NCI-H2171 (cell line): Measurements from ENCODE around the gene NCOA4.
"Not testable (repeated sequence)": the region's sequence is repeated elsewhere in the genome, so short reads cannot be mapped to it uniquely, and the experiment has no call there.

Source experiments
- DNase-seq: peaks from one replicate; lab custom pipeline; 2025; lab: John Stamatoyannopoulos, UW

Gene NCOA4

DNA sequence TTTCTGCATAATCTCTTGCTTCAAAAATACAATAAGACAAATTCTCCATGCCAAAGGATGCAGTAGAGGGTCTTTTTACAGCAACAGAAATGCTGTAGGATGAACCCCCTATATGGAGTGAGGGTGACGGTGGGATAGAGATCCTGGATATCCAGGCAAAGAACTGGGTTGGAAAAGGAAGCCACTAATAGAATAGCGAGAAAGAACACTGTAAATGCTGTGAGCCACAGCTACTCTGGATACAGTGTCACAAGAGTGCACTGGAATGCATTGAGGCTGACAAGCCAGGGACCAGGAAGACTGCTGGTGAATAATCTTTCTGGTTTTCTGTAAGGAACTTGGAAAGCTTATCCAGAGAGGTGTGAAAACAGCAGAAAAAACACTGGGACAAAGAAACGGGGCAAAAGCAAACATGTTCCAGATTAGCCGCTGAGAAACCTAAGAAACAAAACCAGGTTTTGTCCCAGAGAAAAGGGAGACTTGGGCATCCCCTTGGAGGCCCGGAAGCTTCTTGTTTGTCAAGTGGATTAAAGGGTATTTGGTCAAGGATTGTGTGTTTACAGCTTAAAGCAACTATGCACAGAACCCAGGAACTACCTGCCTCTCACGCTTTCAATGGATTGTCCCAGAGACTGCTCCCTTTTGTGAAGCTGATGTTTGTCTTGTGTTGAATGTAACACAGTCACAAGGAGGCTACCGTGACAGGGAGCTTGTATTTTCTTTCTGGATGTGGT, 21.8 kb upstream of the NCOA4 start:
- no peak for DNase-seq

- DNase-seq: no peak
These were observed 20.7 kb upstream of the NCOA4 start for GRCh38 chr10:46050941-46051623.

- DNase-seq: not testable (repeated sequence)
These were observed 19.0 kb upstream of the NCOA4 start for GRCh38 chr10:46049497-46049831.

- peak; percentile 19 for DNase-seq
These were observed 17.7 kb upstream of the NCOA4 start for GRCh38 chr10:46048152-46048551.

- DNase-seq: no peak
These were observed 15.8 kb upstream of the NCOA4 start, which contains the start of gene MSMB for GRCh38 chr10:46046261-46046660. Gene MSMB, minus strand, starts transcription at chr10:46046269. Its CDS starts 32 bp downstream, at chr10:46046237.

GRCh38 chr10:46042527-46042926, 12.1 kb upstream of the NCOA4 start:
- peak; percentile 39 for DNase-seq

- no peak for DNase-seq
These were observed 9.6 kb upstream of the NCOA4 start for GRCh38 chr10:46040004-46040403.

DNA sequence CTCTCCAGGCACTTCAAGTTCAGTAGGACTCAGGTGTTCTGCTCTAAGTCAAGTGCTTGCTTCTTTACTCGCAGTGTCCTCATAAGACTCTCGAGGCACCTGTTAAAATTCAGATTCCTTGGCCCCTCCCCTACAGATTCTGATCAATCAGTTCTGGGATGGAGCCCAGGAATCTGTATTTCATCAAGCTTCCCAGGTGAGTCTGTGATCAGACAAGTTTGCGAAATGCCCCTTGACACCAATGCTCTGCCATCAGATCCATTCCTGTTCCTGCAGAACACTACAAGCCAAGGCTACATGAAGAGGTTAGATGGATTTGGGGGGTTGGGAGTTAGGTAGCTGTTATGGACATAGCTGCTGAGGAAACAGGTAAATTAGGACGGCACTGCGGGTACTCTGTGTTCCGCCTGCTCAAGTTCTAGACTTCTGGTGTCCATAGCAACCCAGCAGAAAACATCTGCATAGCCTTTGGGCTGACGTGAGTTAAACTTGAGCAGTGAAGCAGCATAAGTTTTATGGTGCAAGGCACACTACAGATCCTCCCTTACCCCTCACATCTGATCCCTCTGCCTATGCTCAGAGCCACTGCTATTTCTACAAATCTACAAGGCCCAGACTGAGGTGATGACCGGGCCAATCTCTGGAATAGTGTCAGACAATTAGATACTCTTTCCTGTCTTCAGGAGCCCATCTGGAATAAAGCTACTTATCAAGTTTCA, 6.8 kb upstream of the NCOA4 start:
- DNase-seq: no peak

DNA sequence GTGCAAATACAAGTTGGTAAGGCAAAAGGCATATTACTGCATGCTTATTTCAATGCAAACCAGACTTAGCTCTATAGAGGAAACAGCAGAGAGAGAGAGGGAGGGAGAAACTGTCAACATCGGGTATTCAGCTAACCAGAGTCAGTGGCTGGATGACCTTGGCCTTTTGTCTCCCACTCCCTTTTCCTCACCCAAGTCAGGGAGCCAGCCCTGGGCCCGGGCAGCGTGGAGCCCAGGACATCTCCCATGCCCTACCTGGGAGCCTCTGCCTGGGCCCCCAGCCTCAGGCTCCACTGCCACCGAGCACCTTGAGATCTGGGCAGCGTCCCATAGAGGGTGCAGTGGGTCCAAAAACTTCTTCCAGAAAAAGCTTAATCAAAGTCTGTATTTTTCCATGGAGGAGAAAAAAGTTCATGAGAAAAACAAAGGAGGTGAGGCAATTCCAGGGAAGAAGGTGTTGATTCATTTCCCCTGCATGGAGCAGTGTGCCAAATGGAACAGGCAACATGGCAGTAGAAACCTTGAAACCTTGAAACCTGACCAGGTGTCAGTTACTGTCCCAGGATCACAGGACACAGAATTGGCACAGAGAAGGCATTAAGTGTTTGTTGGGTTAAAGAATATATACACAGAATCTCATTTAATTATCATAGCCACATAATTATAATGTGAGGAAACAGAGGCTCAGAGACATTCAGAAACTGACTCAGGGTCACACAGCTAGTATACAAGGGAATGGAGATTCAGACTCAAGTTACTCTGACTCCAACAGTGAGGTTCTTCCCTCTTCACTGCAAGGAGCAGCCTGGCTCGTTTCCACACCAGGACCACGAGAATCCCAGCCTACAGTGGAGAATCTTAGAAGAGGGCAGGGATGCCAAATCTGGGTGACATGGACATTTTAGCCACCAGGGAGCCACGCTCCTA, 5.8 kb upstream of the NCOA4 start:
- DNase-seq: no peak

DNA sequence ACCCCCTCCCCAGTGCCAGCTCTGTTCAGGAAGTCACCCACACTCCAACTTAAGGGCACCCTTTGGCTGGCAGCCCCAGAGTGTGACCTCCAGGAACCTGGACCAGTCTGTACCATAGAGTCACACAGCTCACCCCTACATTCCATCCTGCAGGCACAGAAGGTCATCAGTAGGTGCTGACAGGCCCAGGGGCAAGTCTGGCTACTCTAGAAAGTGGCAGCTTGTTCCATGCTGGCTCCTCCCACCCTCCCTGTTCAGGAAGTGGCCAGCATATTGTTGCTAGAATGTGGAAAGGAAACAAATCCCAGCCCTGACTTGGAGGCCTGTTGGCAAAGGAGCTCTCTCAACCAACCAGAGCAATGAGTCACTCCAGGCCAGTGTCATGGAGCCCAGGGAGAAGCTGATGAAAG, 3.2 kb upstream of the NCOA4 start:
- DNase-seq: no peak

- DNase-seq: no peak
These were observed 1.5 kb upstream of the NCOA4 start for GRCh38 chr10:46031648-46032532.

GRCh38 chr10:46029461-46030030, 877 bp downstream of the NCOA4 start:
- DNase-seq: no peak

GRCh38 chr10:46028584-46029460, 1.6 kb downstream of the NCOA4 start:
- DNase-seq: no peak

DNA sequence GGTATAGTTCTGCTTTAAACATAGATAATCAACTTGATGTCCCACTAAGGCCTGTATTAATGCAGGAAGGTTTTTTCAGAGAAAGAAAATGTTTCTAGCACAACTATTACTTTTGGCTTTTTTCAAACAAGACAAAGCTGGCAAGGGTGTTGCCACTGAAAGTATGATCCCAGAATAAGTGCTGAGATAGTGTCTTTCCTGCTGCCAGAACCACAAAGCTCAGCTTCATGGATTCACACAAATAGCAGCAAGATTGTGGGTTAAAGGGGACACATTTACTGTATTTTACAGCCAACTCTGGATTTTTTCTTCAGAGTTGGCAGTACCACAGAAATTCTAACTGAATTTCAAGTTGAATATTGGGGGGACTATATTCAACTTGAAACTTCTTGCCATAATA, 4.3 kb downstream of the NCOA4 start:
- no peak for DNase-seq

- DNase-seq: no peak
These were observed 5.0 kb downstream of the NCOA4 start for GRCh38 chr10:46025406-46025805.

- no peak for DNase-seq
These were observed 5.5 kb downstream of the NCOA4 start for GRCh38 chr10:46024948-46025347.

- DNase-seq: peak; percentile 70
These were observed 7.3 kb downstream of the NCOA4 start for GRCh38 chr10:46022978-46023702.

GRCh38 chr10:46020344-46020657, 10.1 kb downstream of the NCOA4 start:
- DNase-seq: no peak
